ENCODE data around the gene S100B. TPM values are rescaled to one million over a fixed set of nuclear protein-coding genes. Genes with fewer than 3 reads are reported as not detected.
A peak's percentile ranks its signal among the peaks of the same experiment; 100 is the strongest.

The S100B gene
- total RNA-seq, 1 donor from 2014 or later = 75.2 TPM

DNA sequence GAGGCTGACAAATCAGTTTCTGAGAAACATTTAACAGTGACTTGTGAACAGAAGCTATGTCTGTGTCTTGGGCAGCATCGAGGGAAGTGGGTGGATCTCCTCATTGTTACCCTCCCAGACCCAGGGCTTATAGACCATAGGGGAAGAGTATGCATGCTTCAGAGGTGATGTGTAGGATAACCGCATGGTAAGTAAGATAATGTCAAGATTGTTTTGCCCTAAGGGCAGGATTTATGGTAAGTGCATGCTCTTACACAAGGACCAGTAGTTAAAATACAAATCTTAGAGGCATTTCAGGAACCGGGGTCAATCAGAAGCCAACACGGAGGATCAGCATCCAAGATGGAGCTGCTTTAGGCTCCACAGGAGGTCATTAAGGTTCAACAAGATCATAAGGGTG, 22.8 kb upstream of the S100B start:
- DNase-seq = no peak

DNA sequence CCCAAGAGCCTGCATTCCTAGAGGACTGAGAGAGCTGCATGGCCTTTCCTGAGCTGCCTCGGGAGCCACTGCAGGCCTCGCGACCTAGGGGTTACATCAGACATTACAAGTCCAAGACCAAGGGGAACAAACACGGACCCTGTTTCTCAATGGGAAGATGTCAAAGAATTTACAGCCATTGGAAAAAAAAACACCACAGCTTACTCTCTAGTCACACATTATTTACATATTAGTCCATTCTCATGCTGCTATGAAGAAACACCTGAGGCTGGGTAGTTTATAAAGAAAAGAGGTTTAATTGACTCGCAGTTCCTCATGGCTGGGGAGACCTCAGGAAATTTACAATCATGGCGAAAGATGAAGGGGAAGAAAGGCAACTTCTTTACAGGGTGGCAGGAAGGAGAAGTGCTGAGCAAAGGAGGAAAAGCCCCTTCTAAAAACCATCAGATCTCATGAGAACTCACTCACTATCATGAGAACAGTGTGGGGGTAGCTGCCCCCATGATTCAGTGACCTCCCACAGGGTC, 22.2 kb upstream of the S100B start:
- DNase-seq = no peak

DNA sequence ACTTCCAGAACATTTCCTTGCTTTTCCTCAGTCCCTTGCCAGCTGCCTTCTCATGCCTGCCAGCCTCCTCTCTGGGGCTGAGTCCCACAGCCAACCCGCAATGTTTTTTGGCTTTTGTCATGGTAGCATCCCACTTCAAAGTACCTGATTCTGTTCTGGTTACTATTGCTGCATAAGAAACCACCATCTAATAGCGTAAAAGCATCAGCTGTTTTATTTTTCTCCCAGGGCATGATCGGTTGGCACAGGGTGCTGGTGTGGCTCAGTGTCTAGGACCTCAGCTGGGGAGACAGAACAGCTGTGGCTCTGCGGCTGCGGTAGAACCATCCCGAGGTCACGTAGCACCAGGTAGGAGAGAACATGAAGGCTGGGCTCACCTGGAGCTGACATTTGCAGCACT, 21.7 kb upstream of the S100B start:
- no peak for DNase-seq

DNA sequence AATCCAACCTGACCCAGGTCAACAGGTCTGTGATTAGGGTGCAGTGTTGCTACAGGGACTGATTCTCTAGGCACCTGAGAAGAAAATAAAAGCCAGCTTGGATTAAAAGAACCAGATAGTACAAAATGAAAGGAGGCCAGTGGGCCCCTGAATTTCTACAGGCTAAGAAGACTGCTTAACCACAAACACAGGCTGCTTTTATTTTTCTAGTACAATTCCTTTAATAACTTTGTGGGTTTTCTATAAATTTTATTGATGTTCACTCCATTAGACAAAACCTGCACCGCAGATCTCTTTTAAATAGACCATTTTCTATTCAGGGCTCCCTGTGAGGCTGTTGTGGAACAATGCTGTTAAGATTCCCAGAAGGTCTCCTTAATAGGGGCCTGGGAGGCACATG, 20.9 kb upstream of the S100B start:
- DNase-seq = no peak

DNA sequence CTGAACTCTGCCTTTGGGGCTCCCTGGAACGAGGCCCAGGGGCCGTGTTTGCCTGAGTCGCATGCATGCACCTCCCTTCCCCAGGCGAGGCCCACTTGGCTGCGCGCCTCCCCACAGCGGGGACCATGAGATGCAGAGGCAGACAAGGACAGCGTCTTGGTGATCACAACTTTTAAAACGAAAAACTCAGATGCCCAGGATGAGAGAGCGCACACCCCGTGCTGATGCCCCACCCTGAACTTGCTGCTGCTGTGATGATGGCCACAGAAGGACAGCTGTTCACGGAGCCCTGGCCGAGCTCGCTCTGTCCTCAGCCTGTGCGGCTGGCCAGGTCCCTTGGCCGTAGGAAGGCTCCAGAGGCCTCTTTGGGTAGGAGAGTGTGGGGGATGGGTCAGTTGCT, 19.2 kb upstream of the S100B start:
- DNase-seq = no peak

DNA sequence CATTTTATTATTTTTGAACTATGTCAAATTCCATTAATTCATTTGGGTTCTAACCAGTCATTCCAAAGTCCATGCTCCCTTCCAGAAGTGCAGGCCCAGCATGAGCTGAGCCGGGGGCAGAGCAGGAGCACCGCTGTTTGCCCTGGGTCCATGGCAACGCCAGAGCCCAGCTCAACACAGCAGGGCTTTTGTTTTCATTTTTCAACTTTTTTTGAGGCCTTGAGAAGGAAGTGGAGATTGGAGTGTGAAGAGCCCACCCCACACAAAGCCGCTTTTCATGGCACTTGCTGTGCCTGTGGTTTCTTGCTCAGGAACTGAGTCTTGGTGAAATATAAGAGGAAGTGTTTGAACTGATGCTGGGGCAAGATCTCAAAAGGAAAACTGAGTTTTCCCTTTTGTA, 17.3 kb upstream of the S100B start:
- DNase-seq = peak; percentile 82

DNA sequence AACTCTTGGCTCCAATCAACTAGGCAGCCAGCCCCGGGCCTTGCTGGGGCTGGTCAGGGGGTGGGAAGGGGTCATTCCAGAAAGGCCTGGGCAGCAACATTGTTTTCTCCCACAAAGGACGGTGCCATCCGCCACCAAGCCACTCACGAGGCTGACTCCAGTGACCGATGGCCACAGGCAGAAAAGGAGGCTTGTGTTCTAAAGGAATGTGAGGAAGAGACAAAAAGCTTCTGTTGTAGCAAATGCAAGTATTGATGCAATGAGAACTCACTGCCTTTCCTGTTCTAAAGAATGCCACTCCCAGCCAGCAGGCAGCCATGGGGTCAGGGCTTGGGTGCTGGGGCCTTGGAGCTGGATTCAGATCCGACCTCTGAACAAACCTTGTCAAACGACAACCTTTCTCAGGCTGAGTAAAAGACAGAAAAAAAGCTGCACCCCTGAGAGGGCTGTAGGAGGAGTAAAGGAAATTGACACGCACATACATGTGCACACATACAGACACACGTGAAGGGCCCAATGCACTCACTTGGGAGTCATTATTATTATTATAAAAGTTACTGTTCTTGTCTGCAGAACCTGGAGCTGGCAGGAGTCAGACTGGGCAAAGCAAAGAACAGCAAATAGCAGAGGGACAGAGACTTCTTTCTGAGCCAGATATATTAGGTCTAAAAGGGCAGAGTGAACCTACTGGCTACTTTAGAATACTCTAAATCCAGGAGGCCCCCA, 16.7 kb upstream of the S100B start:
- DNase-seq = no peak

DNA sequence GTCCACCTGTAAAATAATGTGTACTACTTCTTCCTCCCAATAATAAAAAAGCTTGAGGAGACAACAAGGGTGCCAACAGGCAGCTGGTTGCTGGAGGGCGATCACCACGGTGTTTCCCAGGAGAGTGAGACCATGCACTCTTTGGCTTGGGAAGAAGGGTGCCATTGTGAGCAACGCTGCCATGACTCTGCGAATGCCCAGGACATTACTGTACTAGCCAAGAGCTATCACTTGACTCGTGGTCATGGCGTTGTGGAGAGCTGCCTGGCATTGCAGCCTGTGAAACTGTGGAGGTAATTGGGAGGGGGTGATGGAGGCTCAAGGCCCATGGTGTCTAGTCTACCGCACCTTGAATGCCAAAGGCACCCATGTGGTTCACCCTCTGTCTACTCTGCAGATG, 16.0 kb upstream of the S100B start:
- DNase-seq = no peak

DNA sequence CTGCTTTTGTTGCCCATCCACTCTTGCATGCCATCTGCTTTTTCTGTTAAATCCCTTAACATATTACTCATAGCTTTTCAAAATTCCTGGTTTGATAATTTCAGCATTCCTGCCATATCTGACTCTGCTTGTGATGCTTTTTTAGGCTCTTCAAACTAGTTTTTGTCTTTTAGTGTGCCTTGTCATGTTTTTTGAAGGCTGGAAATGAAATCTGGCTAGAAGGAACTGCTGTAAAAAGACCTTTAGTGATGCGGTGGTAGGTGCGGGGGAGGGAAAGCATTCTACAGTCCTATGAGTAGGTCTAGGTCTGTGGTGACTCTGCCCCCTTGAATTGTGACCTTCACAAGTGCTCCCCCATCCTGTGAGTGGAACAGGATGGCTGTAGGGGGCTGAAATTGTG, 15.0 kb upstream of the S100B start:
- no peak for DNase-seq

DNA sequence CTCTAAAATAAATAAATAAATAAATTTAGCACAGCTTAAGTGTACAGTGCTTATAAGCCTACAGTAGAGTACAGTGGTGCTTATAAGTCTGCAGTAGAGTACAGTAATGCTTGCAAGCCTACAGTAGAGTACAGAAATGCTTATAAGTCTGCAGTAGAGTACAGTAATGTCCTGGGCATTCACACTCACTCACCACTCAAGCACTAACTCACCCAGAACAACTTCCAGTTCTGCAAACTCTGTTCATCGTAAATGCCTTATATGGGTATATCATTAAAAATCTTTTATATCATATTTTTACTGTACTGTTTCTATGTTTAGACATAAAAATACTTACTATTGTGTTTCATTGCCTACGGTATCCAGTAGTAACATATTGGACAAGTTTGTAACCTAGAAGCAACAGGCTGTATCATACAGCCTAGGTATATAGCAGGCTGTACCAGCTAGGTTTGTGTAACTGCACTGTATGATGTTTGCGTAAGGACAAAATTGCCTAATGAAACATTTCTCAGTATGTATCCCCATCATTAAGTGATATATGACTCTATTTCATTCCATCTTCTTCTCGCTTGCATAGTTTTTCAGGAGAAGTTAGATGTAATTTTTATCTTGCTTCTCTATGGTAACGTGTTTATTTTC, 14.0 kb upstream of the S100B start:
- no peak for DNase-seq

DNA sequence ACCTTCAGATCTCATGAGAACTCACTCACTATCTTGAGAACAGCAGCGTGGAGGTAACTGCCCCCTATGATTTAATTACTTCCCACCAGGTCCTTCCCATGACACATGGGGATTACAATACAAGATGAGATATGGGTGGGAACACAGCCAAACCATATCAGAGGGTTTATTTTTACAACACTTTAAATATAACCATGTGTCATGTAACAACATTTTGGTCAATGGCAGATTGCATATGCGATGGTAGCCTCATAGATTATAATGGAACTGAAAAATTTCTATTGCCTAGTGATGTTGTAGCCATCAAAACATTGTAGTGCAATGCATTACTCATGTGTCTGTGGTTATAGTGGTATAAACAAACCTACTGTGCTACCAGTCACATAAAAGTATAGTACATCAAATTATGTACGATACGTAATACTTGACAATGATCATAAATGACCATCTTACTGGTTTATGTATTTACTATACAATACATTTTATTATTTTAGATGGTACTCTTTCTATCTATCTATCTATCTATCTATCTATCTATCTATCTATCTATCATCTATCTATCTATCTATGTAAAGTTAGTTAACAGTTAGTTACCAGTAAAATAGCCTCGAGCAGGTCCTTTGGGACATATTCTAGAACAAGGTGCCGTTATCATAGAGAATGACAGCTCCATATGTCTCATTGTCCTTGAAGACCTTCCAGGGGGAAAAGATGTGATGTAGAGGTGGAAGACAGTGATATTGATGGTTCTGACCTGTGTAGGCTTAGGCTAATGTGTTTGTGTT, 12.6 kb upstream of the S100B start:
- DNase-seq = no peak

DNA sequence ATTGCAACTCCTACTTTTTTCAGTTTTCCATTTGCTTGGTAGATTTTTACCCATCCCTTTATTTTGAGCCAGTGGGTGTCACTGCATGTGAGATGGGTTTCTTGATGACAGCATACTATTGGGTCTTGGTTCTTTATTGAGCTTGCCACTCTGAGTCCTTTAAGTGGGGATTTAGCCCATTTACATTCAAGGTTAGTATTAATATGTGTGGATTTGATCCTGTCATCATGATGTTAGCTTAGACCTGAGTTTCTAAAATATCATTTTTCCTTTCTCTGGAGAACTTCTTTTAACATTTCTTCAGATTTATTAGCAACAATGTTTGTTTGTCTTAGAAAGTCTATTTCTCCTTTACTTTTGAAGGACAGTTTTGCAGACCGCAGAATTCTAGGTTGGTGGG, 11.8 kb upstream of the S100B start:
- DNase-seq = no peak

DNA sequence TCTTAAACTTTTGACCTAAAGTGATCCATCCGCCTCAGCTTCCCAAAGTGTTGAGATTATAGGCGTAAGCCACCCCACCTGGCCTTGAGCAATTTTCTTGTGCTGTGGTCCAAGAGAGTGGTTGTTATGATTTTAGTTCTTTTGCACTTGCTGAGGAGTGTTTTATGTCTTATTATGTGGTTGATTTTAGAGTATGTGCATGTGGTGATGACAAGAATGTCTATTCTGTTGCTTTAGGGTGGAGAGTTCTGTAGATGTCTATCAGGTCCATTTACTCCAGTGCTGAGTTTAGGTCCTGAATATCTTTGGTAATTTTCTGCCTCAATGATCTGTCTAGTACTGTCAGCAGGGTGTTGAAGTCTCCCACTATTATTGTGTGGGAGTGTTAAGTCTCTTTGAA, 11.2 kb upstream of the S100B start:
- no peak for DNase-seq

DNA sequence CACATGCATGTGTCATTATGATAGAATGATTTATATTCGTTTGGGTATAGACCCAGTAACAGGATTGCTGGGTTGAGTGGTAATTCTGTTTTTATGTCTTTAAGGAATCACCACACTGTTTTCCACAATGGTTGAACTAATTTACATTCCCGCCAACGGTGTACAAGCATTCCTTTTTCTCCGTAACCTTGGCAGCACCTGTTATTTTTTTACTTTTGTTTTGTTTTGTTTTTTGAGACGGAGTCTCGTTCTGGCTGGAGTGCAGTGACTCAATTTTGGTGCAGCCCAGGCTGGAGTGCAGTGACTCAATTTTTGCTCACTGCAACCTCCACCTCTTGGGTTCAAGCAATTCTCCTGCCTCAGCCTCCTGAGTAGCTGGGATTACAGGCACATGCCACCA, 8.5 kb upstream of the S100B start:
- no peak for DNase-seq

DNA sequence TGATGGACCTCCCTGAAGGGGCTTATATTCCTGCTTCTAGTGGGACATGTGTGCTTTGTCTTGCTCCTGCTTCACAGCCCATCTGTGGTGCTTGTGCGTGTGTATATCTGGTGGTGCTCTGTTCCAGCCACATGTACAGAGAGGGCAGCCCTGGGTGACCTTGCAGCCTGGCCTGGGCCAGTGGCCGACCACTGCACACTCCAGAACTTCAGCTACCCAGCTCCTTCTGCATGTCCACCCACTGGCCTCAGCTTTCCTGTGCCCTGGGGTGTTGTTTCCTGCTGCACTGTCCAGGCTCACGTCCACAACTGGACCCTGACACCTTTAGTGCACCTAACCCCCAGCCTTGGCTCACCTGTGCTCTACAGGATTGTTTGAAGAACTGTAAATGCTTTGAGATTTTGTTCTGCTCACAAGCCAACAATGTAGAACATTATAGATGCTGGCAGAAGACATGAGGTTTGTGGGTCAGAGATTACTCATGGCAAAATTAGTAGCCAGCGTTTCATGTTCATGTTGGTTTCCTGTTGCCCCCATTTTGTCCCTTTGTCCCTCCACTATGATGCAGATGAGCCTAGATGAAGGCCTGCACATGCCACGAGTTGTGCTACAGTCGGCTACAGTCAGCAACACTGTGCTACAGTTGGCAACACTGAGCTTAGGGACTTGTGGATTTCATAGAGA, 5.3 kb upstream of the S100B start:
- no peak for DNase-seq

DNA sequence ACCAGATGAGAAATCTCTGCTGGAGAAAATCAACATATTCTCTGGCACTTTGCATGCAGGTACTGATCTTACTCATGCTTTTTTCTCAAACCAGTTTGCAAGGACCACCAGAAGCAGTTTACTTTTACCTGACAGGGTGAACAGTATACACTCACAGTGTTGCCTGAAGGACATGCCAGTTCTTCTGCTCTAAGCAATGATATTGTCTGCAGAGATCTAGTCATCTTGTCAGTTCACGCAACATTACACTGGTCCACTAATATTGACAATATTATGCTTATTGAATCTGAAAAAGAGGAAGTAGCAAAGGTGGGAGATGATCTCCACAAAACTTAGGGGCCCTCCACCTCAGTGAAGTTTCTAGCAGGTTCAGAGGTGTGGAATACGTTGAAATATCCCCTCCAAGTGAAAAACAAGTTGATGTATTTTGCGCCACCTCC, 3.8 kb upstream of the S100B start:
- DNase-seq = no peak

DNA sequence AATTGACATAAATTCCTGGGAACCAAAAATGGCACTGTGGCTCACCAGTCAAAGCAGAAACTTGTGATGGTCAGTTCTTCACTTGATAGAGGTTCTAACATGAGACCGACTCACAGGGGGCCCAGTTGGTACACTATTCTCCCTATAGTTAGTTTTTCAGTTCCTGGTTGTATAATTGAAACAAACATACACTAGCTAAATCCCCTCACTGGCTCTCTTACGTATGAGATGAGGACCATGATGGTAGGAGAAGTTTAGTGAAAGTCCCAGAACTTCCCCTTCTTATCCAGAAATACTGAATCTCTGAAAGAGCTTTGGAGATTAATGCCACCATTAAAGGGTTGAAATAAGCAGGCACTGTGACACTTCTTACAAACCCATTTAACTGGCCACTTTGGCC, 2.8 kb upstream of the S100B start:
- DNase-seq = no peak

DNA sequence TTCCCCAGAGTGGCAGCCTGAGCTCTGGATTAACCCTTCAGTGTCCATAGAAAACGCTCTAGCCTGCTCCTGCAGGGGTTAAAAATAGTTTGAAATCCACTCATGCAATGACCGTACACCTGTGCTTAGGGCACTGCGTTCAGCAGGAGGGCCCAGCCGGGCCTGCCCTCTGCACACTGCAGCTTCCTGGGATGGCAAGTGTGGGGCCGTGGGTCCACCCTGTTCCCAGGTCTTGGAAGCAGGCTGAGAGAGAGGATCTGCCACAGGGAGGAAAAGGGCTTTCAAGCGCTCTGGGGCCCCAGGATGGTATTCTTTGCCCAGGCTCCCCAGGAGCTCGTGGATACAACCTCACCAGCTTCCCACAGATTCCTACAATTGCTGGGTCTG, 1.5 kb upstream of the S100B start:
- DNase-seq = no peak

DNA sequence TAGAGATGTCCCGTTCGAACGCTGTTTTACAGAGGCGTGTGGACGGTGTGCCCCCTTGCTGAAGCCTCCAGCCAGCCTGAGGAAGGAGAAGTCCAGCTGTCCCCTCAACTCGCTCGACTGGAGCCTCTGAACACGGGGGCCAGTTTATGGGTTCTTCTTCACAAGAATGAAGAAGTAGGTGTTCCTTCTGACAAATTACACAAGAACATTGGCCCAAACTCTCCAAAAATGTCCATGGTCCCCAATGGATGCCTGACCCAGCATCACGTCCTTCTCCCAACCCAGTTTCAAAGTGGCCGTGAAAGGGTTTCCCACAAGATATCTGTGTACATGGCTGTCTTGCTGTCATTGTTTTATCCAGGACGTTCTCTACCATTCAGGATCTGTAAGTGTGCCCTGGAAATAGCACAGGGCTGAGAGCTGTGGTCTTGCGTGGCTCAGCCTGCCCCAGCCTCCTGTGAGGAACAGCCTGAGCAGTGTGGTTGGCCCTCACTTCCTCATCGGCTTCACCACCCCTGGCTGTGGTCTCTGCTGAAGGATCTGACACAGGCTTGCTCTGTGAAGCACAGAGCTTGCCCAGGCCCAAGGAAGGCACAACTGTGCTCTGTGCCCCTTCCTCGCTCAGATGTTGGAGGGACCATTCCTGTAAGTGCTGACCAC, 1.0 kb upstream of the S100B start:
- DNase-seq = peak; percentile 21

DNA sequence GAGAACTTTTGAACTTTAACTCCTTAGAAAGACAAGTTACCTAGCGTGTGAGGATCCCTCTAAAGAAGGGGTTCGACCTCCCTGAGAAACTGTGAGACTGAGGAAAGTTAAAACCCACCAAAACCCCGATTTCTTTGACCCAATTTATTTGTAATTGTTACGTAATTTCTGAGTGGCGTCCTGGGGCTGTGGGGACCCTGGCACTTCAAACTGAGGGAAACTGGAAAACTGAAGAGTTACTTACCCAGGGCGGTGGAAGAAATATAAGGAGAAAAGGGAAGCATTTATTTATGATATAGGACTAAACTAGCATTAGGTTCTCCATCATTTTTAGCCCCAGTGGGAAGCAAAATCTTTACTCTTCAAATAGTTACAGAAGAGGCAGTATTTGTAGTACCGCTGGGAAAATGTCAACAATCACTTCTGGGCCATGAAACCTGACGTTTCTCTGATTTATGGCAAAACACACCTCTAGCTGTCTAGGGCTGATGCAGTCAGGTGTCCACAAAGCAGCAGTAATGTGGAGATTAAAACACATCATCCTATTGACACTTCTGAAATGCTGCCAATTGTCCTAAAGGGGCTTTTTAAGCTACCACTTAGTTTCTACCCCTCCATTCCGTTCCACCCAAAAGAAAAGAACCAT, 430 bp downstream of the S100B start:
- DNase-seq = no peak

DNA sequence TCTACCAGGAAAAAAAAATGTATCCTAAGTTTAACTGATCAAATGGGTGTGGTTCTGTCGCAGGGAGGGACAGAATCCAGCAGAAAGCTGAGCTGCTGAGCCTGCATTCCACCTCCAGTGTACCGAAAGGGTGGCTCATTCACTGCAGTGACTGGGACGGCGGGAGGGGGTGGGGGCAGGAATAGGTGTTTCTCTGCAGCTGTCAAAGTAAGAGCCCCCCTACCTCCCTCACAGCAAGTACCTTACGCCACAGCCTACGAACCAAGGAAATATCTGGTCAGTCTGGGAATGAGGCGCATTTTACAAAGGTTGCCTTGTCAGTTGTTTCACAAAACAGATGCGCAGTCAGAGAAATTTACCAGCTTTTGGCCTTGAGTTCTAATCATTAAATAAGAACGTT, 1.7 kb downstream of the S100B start:
- DNase-seq = peak; percentile 41

DNA sequence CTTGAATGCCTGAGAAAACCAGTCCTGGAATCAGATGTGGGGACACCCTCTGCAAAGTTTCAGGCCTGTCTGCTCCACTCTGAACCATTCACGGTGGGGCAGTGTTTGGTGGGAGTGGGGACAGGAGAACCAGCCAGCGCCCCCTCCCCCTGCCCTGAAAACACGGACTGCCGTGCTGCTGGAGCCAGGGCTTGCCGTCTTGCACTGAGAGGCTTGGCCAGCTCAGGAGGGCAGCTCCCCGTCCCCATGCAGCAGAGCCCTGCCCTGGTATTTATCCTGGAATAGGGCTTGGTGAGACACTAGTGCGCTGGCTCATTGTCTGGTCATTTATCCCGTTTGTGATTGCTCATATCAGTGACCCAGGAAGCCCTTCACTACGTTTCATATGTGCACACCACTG, 3.9 kb downstream of the S100B start:
- no peak for DNase-seq
